PC-3 (cell line): Measurements from ENCODE around the gene TMEM132D.

Experiments used
- CTCF ChIP-seq: fragments of 300-600 bp; sonication (generic); conservative IDR thresholded peaks from 2 replicates; pipeline ENCODE4 v1.5.1; 2017; ENCODE audit warnings: antibody characterized with exemption, low read depth, mild to moderate bottlenecking, low read length
- EZH2 ChIP-seq: fragments of 300-600 bp; sonication (generic); IDR thresholded peaks from one replicate; pipeline ENCODE4 v1.6.1; 2017; ENCODE audit warnings: antibody characterized with exemption, mild to moderate bottlenecking, low read length; ENCODE audit not compliant: unreplicated experiment
- EZH2phosphoT487 ChIP-seq: fragments of 300-600 bp; sonication (generic); IDR thresholded peaks from 2 replicates; pipeline ENCODE4 v1.6.1; 2018; ENCODE audit warnings: mild to moderate bottlenecking, antibody characterized with exemption, low read length, borderline replicate concordance

GRCh38 chr12:129676411-129676810 lies 227.4 kb downstream of the TMEM132D start:
- TF ChIP-seq CTCF (no peak), EZH2phosphoT487 (no peak), EZH2 (no peak)
